Effector CD8-positive, alpha-beta T cell (primary cell): ENCODE results near the gene KCTD19.
"Not testable (repeated sequence)": the region's sequence is repeated elsewhere in the genome, so short reads cannot be mapped to it uniquely, and the experiment has no call there.

Source experiments
- DNase-seq: peaks from one replicate; lab custom pipeline; 2025; lab: John Stamatoyannopoulos, UW
- total RNA-seq, 4 experiments: gene quantifications; one replicate each; lab custom pipeline; 2026; lab: John Stamatoyannopoulos, UW

KCTD19 gene
- total RNA-seq: 0 to 0.49 (median 0.30) reads per million in 4 experiments

GRCh38 chr16:67326472-67327309, at the start of gene KCTD19, which contains the start of gene LRRC36:
KCTD19 (minus strand) TSS chr16:67326741; CDS start chr16:67326707, 34 bp downstream.
LRRC36 (plus strand) TSS chr16:67326815; CDS start chr16:67326863, 48 bp downstream.
- DNase-seq: peak; percentile 61

GRCh38 chr16:67376012-67376411, 49.5 kb upstream of the KCTD19 start:
- not testable (repeated sequence) for DNase-seq

GRCh38 chr16:67372664-67373063, 46.1 kb upstream of the KCTD19 start:
- DNase-seq: no peak

DNA sequence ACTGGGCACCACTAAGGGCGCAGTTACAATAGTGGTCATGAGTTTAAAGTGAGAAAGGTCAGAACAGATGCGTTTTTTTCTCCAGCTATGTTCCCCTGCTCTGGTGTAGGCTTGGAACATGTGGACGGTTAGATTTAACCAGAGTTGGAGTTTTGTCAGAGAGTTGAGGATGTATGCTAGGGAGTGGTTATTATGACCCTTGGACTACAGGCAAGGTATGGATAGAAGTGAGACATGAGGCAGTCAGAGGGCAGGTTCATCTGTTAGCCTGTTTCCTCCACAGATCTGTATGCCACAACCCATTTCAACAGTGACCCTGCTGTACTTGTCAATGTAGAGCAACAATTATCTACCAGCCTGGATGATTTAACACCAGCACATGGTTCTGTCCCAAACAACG, 44.1 kb upstream of the KCTD19 start:
- no peak for DNase-seq

DNA sequence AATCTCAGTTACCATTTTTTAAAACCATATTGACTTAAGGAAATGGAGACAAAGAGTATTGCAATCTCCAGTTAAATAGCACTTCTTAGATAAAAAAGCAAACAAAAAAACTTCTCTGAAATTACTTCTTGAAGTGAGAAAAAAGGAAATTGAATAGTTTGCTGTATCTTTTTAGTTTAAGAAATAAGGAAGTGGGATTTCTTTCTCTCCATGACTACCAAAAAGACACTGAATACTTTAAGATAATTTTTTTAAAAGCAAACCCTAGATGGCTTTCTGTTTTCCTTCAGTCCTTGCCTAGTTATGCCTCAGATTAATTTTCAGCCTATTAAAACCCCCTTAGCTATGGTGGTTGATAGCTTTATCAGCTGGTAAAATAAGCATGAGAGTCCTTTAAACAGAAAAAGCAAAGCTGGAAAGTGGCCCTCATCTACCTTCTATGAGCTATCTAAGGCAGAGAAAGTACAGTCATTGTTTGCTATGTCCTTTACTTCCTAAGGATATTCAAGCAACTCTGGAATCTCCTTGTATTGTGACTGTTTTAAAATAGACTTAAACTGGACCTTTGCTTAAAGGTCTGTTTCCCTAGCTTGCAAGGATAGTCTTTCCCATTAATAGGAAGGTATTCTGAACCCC, 38.2 kb upstream of the KCTD19 start:
- DNase-seq: no peak

DNA sequence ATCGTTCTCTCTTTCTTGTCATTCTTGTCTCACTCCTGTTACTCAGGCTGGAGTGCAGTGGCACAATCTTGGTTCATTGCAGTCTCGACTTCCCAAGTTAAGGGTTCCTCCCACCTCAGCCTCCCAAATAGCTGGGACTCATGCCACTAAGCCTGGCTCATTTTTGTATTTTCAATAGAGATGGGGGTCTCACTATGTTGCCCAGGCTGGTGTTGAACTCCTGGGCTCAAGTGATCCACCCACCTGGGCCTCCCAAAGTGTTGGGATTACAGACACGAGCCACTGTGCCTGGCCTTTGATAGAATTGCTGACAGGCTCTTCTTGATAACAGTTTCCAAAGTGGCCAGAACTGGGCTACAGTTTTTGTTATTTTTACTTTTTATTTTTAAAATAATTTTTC, 34.5 kb upstream of the KCTD19 start:
- DNase-seq: no peak

DNA sequence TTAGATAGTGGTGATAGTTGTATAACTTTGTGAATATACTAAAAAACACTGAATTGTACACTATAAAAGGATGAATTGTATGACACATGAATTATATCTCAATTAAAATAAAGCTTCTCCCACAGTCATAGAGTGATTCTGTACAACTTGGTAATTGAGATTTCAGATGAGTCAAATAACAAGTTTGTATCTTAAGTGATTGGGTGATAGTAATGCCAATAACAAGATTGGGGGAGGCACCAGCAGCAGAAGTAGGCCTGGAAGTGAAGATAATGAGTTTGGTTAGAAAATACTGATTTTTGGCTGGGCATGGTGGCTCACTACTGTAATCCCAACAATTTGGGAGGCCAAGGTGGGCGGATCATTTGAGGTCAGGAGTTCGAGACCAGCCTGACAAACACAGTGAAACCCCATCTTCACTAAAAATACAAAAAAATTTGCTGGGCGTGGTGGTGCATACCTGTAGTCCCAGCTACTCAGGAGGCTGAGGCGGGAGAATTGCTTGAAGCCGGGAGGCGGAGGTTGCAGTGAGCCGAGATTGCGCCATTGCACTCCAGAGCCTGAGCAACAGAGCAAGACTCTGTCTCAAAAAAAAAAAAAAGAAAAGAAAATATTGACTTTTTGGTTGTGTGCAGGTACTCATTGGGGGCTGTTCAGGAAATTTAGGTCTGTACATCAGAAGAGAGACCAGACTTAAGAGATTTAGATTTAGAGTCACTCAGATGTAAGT, 33.2 kb upstream of the KCTD19 start:
- DNase-seq: not testable (repeated sequence)

- DNase-seq: no peak
Measured at GRCh38 chr16:67357561-67357960, 31.0 kb upstream of the KCTD19 start.

- no peak for DNase-seq
Measured at GRCh38 chr16:67356396-67356795, 29.9 kb upstream of the KCTD19 start.

GRCh38 chr16:67352463-67352862, 25.9 kb upstream of the KCTD19 start:
- DNase-seq: not testable (repeated sequence)

DNA sequence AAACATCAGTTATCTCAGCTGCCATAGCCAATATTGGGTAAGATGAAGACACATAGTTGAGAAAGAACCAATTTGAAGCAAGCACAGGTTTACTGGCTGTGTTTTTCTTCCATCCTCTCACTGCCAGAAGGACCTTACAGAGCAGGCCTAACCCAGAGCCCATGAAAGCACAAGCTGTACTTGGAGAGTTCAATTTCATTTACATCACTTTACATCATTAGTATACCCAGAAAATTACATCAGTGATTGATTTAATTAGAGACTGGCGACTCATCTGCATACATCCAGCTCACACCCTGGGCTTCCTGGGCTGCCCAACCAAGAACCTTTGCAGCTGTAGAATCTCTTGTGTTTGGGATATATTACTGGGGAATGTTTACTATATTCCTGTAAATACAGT, 23.8 kb upstream of the KCTD19 start:
- DNase-seq: no peak

DNA sequence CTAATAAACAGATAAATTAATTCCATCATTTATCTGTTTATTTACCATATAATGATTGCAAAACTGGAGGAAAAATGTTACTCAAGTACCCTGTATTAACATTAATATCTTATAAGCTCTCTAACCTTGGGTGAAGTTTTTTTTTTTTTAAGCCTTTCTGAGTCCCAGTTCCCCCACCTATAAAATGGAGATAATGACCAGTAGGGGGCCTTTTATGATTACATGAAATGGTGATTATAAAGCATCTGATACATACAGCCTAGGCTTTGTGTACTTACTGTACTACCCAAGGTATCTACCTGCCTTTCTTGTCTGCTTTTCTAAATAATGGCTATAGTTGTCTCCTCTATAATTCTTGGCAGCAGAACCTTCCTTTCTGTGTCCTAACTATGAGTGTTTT, 22.6 kb upstream of the KCTD19 start:
- no peak for DNase-seq

DNA sequence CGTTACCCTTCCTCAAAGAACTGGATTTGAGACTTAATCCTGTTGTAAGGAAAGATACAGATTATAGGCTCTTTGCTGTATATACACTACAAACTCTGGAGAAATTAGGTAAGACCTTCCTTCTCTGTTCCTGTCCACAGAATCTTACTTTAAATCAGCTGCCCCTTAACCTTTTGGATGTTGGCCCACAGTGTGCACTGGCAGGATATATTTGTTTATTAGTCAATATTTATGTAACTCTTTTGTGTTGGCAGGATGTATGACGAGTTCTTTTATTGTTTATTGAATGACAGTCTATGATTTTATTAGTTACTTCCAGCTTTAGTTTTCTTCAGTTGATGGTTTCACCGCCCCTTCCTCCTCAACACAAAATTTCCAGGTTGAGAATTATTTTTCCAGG, 19.8 kb upstream of the KCTD19 start:
- no peak for DNase-seq

DNA sequence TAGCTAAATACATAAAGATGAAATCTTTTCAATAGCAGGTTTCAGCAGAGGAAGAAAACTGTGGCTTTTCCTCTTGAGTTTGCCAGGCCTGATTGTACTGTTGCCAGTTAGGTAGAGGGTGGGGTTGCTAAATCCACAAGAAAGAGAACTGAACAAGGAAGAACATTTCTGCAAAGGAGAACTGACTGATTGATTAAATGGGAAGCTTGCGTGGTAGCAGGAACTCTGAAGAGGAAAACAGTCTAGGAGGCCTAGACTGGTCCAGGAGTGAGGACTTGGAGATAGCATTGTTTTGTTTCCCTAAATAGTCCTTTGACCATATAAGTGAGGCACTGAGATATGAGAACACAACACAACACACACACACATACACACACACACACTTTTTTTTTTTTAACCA, 18.9 kb upstream of the KCTD19 start:
- no peak for DNase-seq

DNA sequence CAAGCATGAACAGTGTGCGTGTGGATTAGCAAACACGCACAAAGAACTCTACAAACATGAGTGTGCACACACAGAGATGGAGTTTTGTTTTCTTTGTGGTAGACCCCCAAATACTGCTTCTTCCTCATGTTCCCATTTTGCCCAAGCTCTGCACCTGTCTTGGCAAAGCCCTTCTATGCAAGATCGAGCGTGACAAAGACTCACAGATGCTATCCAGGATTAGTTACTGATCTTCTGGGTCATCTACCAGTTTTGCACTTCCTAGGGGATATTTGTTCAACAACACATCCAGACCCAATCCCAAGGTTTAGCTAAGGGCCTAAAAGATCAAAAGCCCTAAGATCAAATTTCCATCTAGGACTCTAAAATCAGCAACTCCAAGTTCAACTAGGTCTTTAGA, 16.1 kb upstream of the KCTD19 start:
- DNase-seq: no peak

DNA sequence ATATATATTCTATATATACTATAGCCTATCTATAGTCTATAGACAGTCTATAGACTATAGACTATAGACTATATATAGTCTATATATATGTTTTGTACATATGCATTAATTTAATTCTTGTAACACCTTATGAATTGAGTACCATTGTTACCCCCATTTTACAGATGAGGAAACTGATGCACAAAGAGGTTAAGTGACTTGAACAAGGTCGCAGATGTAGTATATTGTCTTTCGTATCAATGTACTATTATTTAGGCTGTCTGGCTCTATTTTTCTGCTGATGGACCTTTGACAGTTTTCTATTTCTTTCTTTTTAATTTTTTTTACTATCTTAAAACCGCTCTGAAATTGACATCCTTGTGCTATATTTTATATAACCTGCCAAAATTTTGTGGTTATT, 14.7 kb upstream of the KCTD19 start:
- no peak for DNase-seq

GRCh38 chr16:67339453-67339852, 12.9 kb upstream of the KCTD19 start:
- DNase-seq: no peak

GRCh38 chr16:67336648-67337047, 10.1 kb upstream of the KCTD19 start:
- DNase-seq: no peak

DNA sequence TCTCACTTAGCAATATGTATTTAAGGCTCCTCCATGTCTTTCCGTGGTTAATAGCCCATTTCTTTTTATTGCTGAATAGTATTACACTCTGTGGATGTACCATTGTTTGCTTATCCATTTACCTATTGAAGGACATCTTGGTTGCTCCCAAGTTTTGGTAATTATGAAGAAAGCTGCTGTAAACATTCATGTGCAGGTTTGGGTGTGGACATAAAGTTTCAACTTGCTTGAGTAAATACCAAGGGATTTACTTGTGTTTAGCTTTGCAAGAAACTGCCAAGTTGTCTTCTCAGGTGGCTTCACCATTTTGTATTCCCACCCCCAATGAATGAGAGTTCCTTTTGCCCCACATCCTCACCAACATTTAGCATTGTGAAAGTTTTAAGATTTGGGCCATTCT, 9.6 kb upstream of the KCTD19 start:
- no peak for DNase-seq

- DNase-seq: no peak
Measured at GRCh38 chr16:67333315-67333714, 6.8 kb upstream of the KCTD19 start.

DNA sequence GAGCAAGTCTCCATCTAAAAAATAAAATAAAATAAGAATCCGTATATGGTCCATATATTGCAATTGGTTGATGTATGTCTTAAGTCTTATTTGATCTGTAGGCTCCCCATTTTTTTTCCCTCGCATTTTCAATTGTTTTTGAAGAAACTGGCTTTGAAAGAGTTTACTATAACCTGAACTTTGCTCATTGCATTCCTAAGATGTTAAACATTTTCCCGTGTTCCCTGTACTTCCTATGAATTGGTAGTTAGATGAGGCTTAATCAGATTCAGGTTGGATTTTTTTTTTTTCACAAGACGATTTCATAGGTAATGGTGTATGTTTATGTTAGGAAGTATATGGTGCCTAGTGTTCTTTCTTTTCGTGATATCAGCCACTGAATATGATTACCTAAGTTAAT, 3.4 kb upstream of the KCTD19 start:
- no peak for DNase-seq

GRCh38 chr16:67327743-67328142, 1.2 kb upstream of the KCTD19 start:
- no peak for DNase-seq

DNA sequence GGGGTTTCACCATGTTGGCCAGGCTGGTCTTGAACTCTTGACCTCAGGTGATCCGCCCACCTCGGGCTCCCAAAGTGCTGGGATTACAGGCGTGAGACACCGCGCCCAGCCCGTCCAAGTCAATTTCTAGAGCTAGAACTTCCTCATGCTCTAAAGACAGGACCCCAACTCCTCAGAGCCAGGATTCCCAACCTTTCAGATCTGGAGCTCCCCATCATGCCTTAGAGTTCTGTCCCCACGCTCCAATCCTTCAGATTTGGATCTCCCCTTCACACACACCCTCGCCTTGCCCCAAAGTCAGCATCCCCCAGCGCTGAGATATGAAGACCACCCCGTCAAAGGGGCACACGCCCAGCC, 448 bp downstream of the KCTD19 start:
- no peak for DNase-seq
